ENCODE measurements around the gene UXS1. TPM values are rescaled to one million over a fixed set of nuclear protein-coding genes. Genes with fewer than 3 reads are reported as not detected.

UXS1 gene
- total RNA-seq, 1 experiment from 2014 or later, result 44.7 TPM

DNA sequence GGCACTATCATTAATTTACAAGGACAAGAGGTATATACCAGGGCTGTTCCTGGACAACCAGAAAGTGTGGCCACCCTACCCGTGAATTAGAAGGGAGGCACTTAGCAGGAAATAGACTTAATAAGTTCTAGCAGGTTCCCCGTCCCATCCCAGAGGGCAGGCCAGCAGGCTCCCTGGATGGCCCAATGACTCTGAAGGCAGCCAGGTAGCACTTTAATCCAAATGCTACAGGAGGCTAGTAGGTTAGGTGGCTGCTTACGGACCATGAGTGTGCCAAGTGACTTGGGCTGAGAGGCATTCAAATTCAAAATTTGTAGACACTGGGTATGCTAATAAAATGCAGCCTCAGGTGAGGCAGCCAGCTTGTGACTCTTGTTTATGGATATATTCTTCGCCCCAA, 123.9 kb downstream of the UXS1 start (continued):
- TF ChIP-seq ATF6 (CRISPR knock-in tag; IDR thresholded peaks at IDR 0.05), result no peak
- TF ChIP-seq ETV6 (CRISPR knock-in tag; IDR thresholded peaks at IDR 0.05), result no peak
- TF ChIP-seq ZNF425 (CRISPR knock-in tag; conservative IDR thresholded peaks at IDR 0.05), result no peak

GRCh38 chr2:106068451-106068850, 125.7 kb downstream of the UXS1 start:
- ChIA-PET POLR2A (no interaction called here), CTCF (no interaction called here)
- no peak overlapping the region for H3K27ac Mint-ChIP-seq
- TF ChIP-seq ATF6 (CRISPR knock-in tag; IDR thresholded peaks at IDR 0.05) (no peak), SMAD3 (CRISPR knock-in tag; IDR thresholded peaks at IDR 0.05; ENCODE audit: borderline replicate concordance) (no peak), ZBTB21 (CRISPR knock-in tag; IDR thresholded peaks at IDR 0.05; ENCODE audit: borderline replicate concordance) (no peak), ZNF263 (CRISPR knock-in tag; IDR thresholded peaks at IDR 0.05; ENCODE audit: low read depth) (no peak), NR1H2 (CRISPR knock-in tag; IDR thresholded peaks at IDR 0.05) (no peak), PRRX2 (CRISPR knock-in tag; IDR thresholded peaks at IDR 0.05) (no peak), TCF7 (CRISPR knock-in tag; IDR thresholded peaks at IDR 0.05; ENCODE audit: low read depth) (no peak), NFYB (CRISPR knock-in tag; conservative IDR thresholded peaks at IDR 0.05; ENCODE audit: low read depth) (no peak), ARID4B (CRISPR knock-in tag; IDR thresholded peaks at IDR 0.05; ENCODE audit: borderline replicate concordance) (no peak)
- TF ChIP-seq, protein P1, sequence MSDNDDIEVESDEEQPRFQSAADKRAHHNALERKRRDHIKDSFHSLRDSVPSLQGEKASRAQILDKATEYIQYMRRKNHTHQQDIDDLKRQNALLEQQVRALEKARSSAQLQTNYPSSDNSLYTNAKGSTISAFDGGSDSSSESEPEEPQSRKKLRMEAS (CRISPR knock-in tag; IDR thresholded peaks at IDR 0.05), result no peak
- ATAC-seq (no peak), DNase-seq (ENCODE audit: low spot score) (no peak)
- H3K36me3 Mint-ChIP-seq, result no peaks in the 10 kb centered on the region
- peaks cover 31% of the 10 kb centered on the region for H3K27me3 Mint-ChIP-seq (ENCODE audit: low read depth)
- no peak overlapping the region for H3K4me3 Mint-ChIP-seq
- H3K9me3 Mint-ChIP-seq, result no peaks in the 10 kb centered on the region
- H3K4me1 Mint-ChIP-seq, result peaks cover 27% of the 10 kb centered on the region

Measured in WTC11 (cell line).